ENCODE results near the gene MKNK1. TPM values are rescaled to one million over a fixed set of nuclear protein-coding genes. Genes with fewer than 3 reads are reported as not detected.

Gene MKNK1
- total and polyA plus RNA-seq, 2 of the 4 experiments (the other 2 are of a cell fraction), result 14.3 to 35.2 TPM

GRCh38 chr1:46508757-46509156 is 95.3 kb downstream of the MKNK1 start:
- H4K20me1 ChIP-seq (ENCODE audit: insufficient read depth, low read length), result no peaks in the 10 kb centered on the region
- H3K4me2 ChIP-seq (ENCODE audit: low read depth, low read length), result no peak overlapping the region
- no CpG with 5 or more reads among the region's 5 CpGs for WGBS, 2 experiments (ENCODE audit: extremely low coverage in 2 of 2, insufficient read length in 1 of 2)
- H3K9me1 ChIP-seq (ENCODE audit: insufficient read depth, low read length), result no peaks in the 10 kb centered on the region
- ChIA-PET CTCF (no interaction called here), POLR2A (ENCODE audit: unreplicated experiment) (no interaction called here)
- H3K4ac ChIP-seq (ENCODE audit: low read depth, low read length), result no peak overlapping the region
- DNase-seq, result peak; percentile 15
- no peak overlapping the region for H2AK9ac ChIP-seq (replicated peaks; ENCODE audit: low read depth, low read length, poor library complexity)
- TF ChIP-seq BHLHE40 (IDR thresholded peaks at IDR 0.05; ENCODE audit: low read depth, low read length) (no peak), FOS (IDR thresholded peaks at IDR 0.05; ENCODE audit: low read depth, low read length) (peak; percentile 50; the same call in 1 of the 2 replicates)
- H3K79me1 ChIP-seq (ENCODE audit: low read depth in 1 of 2, low read length in 2 of 2), result no peaks in the 10 kb centered on the region
- H3K9ac ChIP-seq (ENCODE audit: low read depth, low read length), result no peak overlapping the region
- ATAC-seq (ENCODE audit: low read depth), result peak; percentile 82; the same call in 1 of the 2 replicates
- no peak overlapping the region for H2BK20ac ChIP-seq (ENCODE audit: low read depth, low read length)
- no peak overlapping the region for H2BK5ac ChIP-seq (ENCODE audit: low read depth, low read length, poor library complexity, severe bottlenecking)
- in situ Hi-C loops (cut with MboI; ENCODE audit: low sequenced_read_pairs) (no loop called here), intact Hi-C loops (cut with micrococcal nuclease) (no loop called here), dilution Hi-C loops (cut with HindIII; ENCODE audit: low sequenced_read_pairs, unreplicated experiment) (no loop called here)
- H3K4me1 ChIP-seq (ENCODE audit: control insufficient read depth, insufficient read depth, low read length), result no peaks in the 10 kb centered on the region
- peaks cover 21% of the 10 kb centered on the region for H3K27me3 ChIP-seq (ENCODE audit: control insufficient read depth, insufficient read depth, low read length)
- H3K9me3 ChIP-seq (ENCODE audit: control insufficient read depth, insufficient read depth, low read length), result no peaks in the 10 kb centered on the region
- H3K36me3 ChIP-seq (ENCODE audit: control insufficient read depth, insufficient read depth, low read length), result no peaks in the 10 kb centered on the region
- H2AFZ ChIP-seq (replicated peaks; ENCODE audit: low read length, poor library complexity), result no peak overlapping the region
- H2BK120ac ChIP-seq (ENCODE audit: low read depth, low read length), result no peak overlapping the region
- no peak overlapping the region for H3K4me3 ChIP-seq (ENCODE audit: insufficient read depth, low read depth, low read length)
- H4K91ac ChIP-seq (ENCODE audit: insufficient read depth, low read depth, low read length), result no peak overlapping the region
- no peak overlapping the region for H3K27ac ChIP-seq (ENCODE audit: insufficient read depth, low read length)
- H3K18ac ChIP-seq (ENCODE audit: low read depth, low read length), result no peak overlapping the region
- no peak overlapping the region for H4K5ac ChIP-seq (ENCODE audit: low read depth, low read length)
- no TSS peak for BruUV-seq (replicated peaks)
- no peak overlapping the region for H3K56ac ChIP-seq (ENCODE audit: extremely low read depth, insufficient read depth, low read length)
- no peak overlapping the region for H3K23ac ChIP-seq (ENCODE audit: low read depth, low read length)
- no peak overlapping the region for H2BK15ac ChIP-seq (ENCODE audit: low read depth, low read length)
- H2AK5ac ChIP-seq (ENCODE audit: low read depth, low read length), result no peak overlapping the region
- H3K14ac ChIP-seq (replicated peaks; ENCODE audit: low read depth, low read length), result no peak overlapping the region
- H4K8ac ChIP-seq (ENCODE audit: low read depth in 2 of 2, low read length in 2 of 2), result no peak overlapping the region

Other genes starting within 250 kb of the MKNK1 start
- gene FAAH, start 210.0 kb downstream of the MKNK1 start, total RNA-seq (2012; rRNA removed), result under 0.01 TPM in 1 of 2 replicates, not detected in the other
- 0.19 and 0.29 TPM in 2 replicates for gene FAAH, start 210.0 kb downstream of the MKNK1 start, polyA plus RNA-seq (2012; rRNA removed)
- not detected in 2 replicates for gene DMBX1, start 114.4 kb downstream of the MKNK1 start, total RNA-seq (2012; rRNA removed)
- not detected in 2 replicates for gene DMBX1, start 114.4 kb downstream of the MKNK1 start, polyA plus RNA-seq (2012; rRNA removed)
- not detected in 2 replicates for gene KNCN, start 52.6 kb downstream of the MKNK1 start, total RNA-seq (2012; rRNA removed)
- gene KNCN, start 52.6 kb downstream of the MKNK1 start, polyA plus RNA-seq (2012; rRNA removed), result not detected in 2 replicates
- gene MOB3C, start 12.5 kb upstream of the MKNK1 start, total RNA-seq (2012; rRNA removed), result 6.4 and 7.3 TPM in 2 replicates
- gene MOB3C, start 12.5 kb upstream of the MKNK1 start, polyA plus RNA-seq (2012; rRNA removed), result 8.3 and 9.0 TPM in 2 replicates
- gene ATPAF1, start 64.1 kb upstream of the MKNK1 start, total RNA-seq (2012; rRNA removed), result 52.2 and 80.3 TPM in 2 replicates
- gene ATPAF1, start 64.1 kb upstream of the MKNK1 start, polyA plus RNA-seq (2012; rRNA removed), result 45.4 and 55.5 TPM in 2 replicates
- gene TEX38, start 67.6 kb upstream of the MKNK1 start, total RNA-seq (2012; rRNA removed), result not detected in 2 replicates
- not detected in 2 replicates for gene TEX38, start 67.6 kb upstream of the MKNK1 start, polyA plus RNA-seq (2012; rRNA removed)
- gene EFCAB14, start 114.8 kb upstream of the MKNK1 start, total RNA-seq (2012; rRNA removed), result 39.2 and 43.0 TPM in 2 replicates
- 25.5 and 28.6 TPM in 2 replicates for gene EFCAB14, start 114.8 kb upstream of the MKNK1 start, polyA plus RNA-seq (2012; rRNA removed)
- not detected in 2 replicates for gene CYP4B1, start 194.8 kb upstream of the MKNK1 start, total RNA-seq (2012; rRNA removed)
- gene CYP4B1, start 194.8 kb upstream of the MKNK1 start, polyA plus RNA-seq (2012; rRNA removed), result not detected in 2 replicates

Data from IMR-90 (cell line).